ENCODE measurements around the gene ANO9.

Gene ANO9

GRCh38 chr11:406796-407650 is 34.8 kb downstream of the ANO9 start:
- peak overlapping the region; percentile 65 for H3K4me3 ChIP-seq (ENCODE audit: low read depth, low read length)
- peak; percentile 82 for DNase-seq (ENCODE audit: low read depth)
- no peak for TF ChIP-seq CTCF (conservative IDR thresholded peaks at IDR 0.05; ENCODE audit: low read depth, low read length)

- H3K4me3 ChIP-seq (ENCODE audit: low read depth, low read length) = peak overlapping the region; percentile 65
- no peak for DNase-seq (ENCODE audit: low read depth)
- TF ChIP-seq CTCF (conservative IDR thresholded peaks at IDR 0.05; ENCODE audit: low read depth, low read length) = no peak
These were observed 35.6 kb downstream of the ANO9 start for GRCh38 chr11:405954-406795.

- peak; percentile 39 for TF ChIP-seq CTCF (conservative IDR thresholded peaks at IDR 0.05; ENCODE audit: low read depth, low read length)
- DNase-seq (ENCODE audit: low read depth) = peak; percentile 56
- peak overlapping the region; percentile 65 for H3K4me3 ChIP-seq (ENCODE audit: low read depth, low read length)
These were observed 36.4 kb downstream of the ANO9 start for GRCh38 chr11:405323-405953.

- no peak for DNase-seq (ENCODE audit: low read depth)
- TF ChIP-seq CTCF (conservative IDR thresholded peaks at IDR 0.05; ENCODE audit: low read depth, low read length) = no peak
- H3K4me3 ChIP-seq (ENCODE audit: low read depth, low read length) = no peak overlapping the region
These were observed 37.1 kb downstream of the ANO9 start for GRCh38 chr11:404551-405264.

DNA sequence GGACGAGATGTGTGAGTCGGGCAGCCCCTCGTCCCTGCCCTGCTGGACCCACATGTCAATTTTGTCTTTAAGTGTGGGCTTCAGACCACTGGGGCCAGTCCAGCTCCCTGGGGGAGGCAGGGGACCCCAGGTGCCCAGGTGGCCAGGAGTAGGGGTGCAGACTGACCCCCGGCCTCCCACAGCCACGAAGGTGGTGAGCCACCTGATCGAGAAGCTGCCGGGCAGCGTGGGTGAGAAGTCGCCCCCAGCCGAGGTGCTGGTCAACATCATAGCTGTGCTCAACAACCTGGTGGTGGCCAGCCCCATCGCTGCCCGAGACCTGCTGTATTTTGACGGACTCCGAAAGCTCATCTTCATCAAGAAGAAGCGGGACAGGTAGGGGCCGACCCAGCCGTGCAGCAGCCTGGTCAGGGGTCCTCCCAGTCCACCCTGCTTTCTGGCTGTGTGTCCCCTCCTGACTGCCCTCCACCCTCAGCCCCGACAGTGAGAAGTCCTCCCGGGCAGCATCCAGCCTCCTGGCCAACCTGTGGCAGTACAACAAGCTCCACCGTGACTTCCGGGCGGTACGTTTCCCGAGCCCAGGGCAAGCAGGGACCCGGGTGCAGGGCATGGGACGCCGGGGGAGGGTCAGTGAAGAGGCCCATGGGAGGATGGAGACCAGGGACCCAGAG is 37.9 kb downstream of the ANO9 start:
- no peak overlapping the region for H3K4me3 ChIP-seq (ENCODE audit: low read depth, low read length)
- no peak for DNase-seq (ENCODE audit: low read depth)
- TF ChIP-seq CTCF (conservative IDR thresholded peaks at IDR 0.05; ENCODE audit: low read depth, low read length) = no peak

All from choroid plexus epithelial cell (primary cell).